Pancreas (tissue), 10 donors: ENCODE results near the gene ZSCAN31. TPM values are rescaled to one million over a fixed set of nuclear protein-coding genes. Genes with fewer than 3 reads are reported as not detected.
"Not testable (repeated sequence)": the region's sequence is repeated elsewhere in the genome, so short reads cannot be mapped to it uniquely, and the experiment has no call there.

Experiments used
- ATAC-seq, 4 donors: fragments of 200-7000 bp; cut with Tn5 transposase; one replicate each; pipeline versions ENCODE4 v1.8.0 to v1.9.1; 2020; ENCODE audit warnings: mild to moderate bottlenecking in 4 of 4, moderate library complexity in 4 of 4
- DNase-seq, 6 donors: peaks; one replicate each; pipeline ENCODE4 v3.0.0-alpha.2; 2020
- FAIRE-seq: peaks from 2 replicates; lab custom pipeline; 2012; peaks lifted over from hg19 to GRCh38; lab: Jason Lieb, UNC
- H3K27ac ChIP-seq, 4 donors: fragments of 200-600 bp; sonication (generic); 1 replicate in 3 of 4; 2 replicates in 1 of 4; pipeline versions ENCODE4 v1.5.0 to v1.8.0; 2020
- H3K27me3 ChIP-seq, 4 donors: fragments of 200-600 bp; one replicate each; pipeline ENCODE4 v1.8.0; 2021
- H3K36me3 ChIP-seq, 3 donors: fragments of 200-600 bp; sonication (generic) in 1 of 3; one replicate each; pipeline versions ENCODE4 v1.5.0 to v1.8.0; 2020 to 2021
- H3K4me1 ChIP-seq, 3 donors: fragments of 200-600 bp; one replicate each; pipeline ENCODE4 v1.8.0; 2021
- H3K4me3 ChIP-seq, 4 donors: fragments of 200-600 bp; sonication (generic) in 2 of 4; one replicate each; pipeline versions ENCODE4 v1.5.0 to v1.8.0; 2020 to 2021
- H3K9me3 ChIP-seq, 4 donors: fragments of 200-600 bp; one replicate each; pipeline ENCODE4 v1.8.0; 2021
- WGBS, 2 donors: extraction: QIAGEN DNeasy Blood & Tissue Kit; methylation state at CpG; one replicate each; pipeline ENCODE4 v1.1.7; 2013; 5-methylcytosine and 5-hydroxymethylcytosine counted together
- intact Hi-C, 3 donors: fragments of 100-400 bp; cut with DNase I; formaldehyde crosslinking; loops; one replicate each; pipeline versions ENCODE4 v1.11.1 to v1.14.2; 2022
- polyA plus RNA-seq, 2 donors: library from polyadenylated mRNA; stranded (reverse); fragments of 200-250 nt; gene quantifications; one replicate each; pipeline ENCODE4 v1.2.3, GENCODE V29; 2013
- total RNA-seq, 6 donors: library from RNA; stranded (reverse); fragmentation: NEBNext Ultra II Directional in 4 of 6; extraction: Animal tissue kit (Norgen Biotek cat#: 25700) in 4 of 6; gene quantifications; one replicate each; pipeline versions ENCODE4 v1.2.1 to v1.2.4, GENCODE V29; 2021 to 2023
- TF ChIP-seq, protein P1 (sequence below), 4 donors: fragments of 200-600 bp; sonication (generic) in 3 of 4; IDR thresholded peaks; one replicate each; pipeline versions ENCODE4 v1.5.0 to v1.8.0; 2021; ENCODE audit warnings: antibody characterized with exemption in 4 of 4
- donor health status: healthy with polysubstance abuse.
- donor health status: DM: no; HTN: no; CAD: no; lungs with moderate emphysema.
- donor health status: DM: no; HTN: no; CAD: no.
- donor health status: control.
- donor health status: control.
- donor health status: Bipolar disorder and iron deficiency.
- donor health status: DM: yes; HTN: yes; CAD: no.
- donor health status: DM: no; HTN: no; CAD: no.
- donor health status: DM: no; HTN: no; CAD: no.
- donor health status: DM: yes; HTN: yes; CAD: no.

The ZSCAN31 gene
- total and polyA plus RNA-seq, 8 donors = 4.4 to 13.2 (median 7.4) TPM

DNA sequence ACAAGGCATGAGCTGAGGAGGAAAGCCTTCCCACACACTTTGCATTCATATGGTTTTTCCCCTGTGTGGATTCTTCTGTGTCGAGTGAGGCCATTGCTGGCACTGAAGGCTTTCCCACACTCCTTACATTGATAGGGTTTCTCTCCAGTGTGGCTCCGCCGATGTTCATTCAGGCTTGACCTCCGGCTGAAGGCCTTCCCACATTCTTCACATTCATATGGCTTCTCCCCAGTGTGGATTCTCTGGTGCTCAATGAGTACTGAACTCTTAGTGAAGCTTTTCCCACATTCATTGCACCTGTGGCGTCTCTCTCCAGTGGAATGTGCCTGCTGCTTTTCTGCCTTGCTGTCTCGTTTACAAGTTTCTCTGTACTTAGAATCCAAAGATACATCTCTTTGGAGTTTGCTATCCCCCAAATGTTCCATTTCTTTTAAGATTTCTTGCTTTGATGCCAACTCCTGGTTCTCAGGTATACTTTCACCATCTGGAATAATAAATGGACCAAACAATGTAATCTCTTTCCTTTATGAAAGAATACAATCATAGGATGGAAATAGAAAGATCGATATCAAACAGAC is 9.5 kb downstream of the ZSCAN31 start:
- DNase-seq = no peak
- TF ChIP-seq, protein P1, sequence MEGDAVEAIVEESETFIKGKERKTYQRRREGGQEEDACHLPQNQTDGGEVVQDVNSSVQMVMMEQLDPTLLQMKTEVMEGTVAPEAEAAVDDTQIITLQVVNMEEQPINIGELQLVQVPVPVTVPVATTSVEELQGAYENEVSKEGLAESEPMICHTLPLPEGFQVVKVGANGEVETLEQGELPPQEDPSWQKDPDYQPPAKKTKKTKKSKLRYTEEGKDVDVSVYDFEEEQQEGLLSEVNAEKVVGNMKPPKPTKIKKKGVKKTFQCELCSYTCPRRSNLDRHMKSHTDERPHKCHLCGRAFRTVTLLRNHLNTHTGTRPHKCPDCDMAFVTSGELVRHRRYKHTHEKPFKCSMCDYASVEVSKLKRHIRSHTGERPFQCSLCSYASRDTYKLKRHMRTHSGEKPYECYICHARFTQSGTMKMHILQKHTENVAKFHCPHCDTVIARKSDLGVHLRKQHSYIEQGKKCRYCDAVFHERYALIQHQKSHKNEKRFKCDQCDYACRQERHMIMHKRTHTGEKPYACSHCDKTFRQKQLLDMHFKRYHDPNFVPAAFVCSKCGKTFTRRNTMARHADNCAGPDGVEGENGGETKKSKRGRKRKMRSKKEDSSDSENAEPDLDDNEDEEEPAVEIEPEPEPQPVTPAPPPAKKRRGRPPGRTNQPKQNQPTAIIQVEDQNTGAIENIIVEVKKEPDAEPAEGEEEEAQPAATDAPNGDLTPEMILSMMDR (IDR thresholded peaks at IDR 0.05) = no peak
- no peak overlapping the region for H3K4me3 ChIP-seq
- ATAC-seq = no peak
- H3K27me3 ChIP-seq = no peaks in the 10 kb centered on the region
- intact Hi-C loops = no loop called here
- FAIRE-seq = no peak
- no peak overlapping the region for H3K27ac ChIP-seq
- 96 to 97% methylated on average over 7 of the region's 7 CpGs for WGBS, 2 donors
- peaks cover 0 to 5% (median 0%) of the 10 kb centered on the region in 4 donors for H3K9me3 ChIP-seq
- peaks cover 10 to 25% (median 17%) of the 10 kb centered on the region in 3 donors for H3K36me3 ChIP-seq
- H3K4me1 ChIP-seq = no peaks in the 10 kb centered on the region

DNA sequence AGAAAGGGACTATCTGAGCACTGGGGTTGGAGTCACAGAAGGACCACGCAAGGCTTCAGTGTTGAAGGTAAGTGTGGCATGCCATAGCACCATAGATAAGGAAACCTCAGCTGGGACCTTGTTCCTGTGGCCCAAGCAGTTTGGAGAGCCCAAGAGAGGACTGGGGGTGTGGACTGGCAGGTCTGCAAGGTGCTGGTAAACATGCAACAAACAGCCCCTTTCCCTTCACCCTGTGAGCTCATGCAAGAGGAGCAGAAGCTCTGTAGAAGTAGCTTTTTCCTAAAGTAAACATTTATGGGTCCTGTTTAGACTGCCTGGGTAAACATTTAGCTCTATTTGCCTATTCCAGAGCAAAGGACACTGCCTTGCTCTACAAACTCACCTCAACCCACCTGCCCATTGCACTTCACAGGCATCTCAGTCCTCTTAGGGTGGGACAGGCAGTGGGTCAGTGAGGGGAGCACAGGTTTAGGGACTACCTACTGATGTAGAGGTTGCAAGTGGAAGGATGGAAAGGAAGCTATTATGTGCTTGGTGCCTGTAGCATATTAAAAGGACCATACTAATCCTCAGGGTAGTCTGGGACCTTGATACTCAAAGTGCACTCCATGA is 12.0 kb downstream of the ZSCAN31 start:
- Histone ChIP-seq H3K9me3 (peaks cover 0 to 5% (median 0%) of the 10 kb centered on the region in 4 donors), H3K4me1 (no peaks in the 10 kb centered on the region), H3K27me3 (no peaks in the 10 kb centered on the region), H3K36me3 (peaks cover 10 to 25% (median 17%) of the 10 kb centered on the region in 3 donors), H3K4me3 (no peak overlapping the region), H3K27ac (no peak overlapping the region)
- WGBS, 2 donors = 97 to 100% methylated on average over 1 of the region's 1 CpG
- TF ChIP-seq, protein P1 (IDR thresholded peaks at IDR 0.05) = no peak
- FAIRE-seq = no peak
- intact Hi-C loops = no loop called here
- DNase-seq = no peak
- ATAC-seq = no peak

DNA sequence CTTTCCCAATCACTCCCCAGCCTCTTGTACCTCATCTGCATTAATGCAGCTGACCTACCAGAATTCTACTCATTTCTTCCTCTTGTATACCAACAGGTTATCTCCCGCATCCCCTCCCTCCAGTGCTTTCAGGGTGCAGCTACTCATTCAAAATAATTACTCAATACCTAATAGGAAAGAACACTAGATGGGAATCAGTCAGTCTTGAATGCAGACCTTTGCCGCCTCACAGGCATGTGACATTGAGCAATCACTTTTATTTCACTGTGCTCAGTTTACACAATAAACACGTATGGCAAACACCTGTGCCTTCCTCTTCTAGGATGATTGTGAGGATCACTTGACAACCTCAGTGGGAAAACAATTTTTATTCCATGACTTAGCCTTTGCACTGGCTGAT is 13.3 kb downstream of the ZSCAN31 start:
- WGBS, 2 donors = 84 to 88% methylated on average over 3 of the region's 3 CpGs
- ATAC-seq = no peak
- no peak overlapping the region for H3K27ac ChIP-seq
- peaks cover 10 to 25% (median 17%) of the 10 kb centered on the region in 3 donors for H3K36me3 ChIP-seq
- no peak for FAIRE-seq
- H3K4me1 ChIP-seq = no peaks in the 10 kb centered on the region
- no peak overlapping the region for H3K4me3 ChIP-seq
- intact Hi-C loops = no loop called here
- TF ChIP-seq, protein P1 (IDR thresholded peaks at IDR 0.05) = no peak
- no peak for DNase-seq
- no peaks in the 10 kb centered on the region for H3K27me3 ChIP-seq
- H3K9me3 ChIP-seq = peaks cover 0 to 5% (median 0%) of the 10 kb centered on the region in 4 donors

- ATAC-seq, H3K9me3 ChIP-seq, H3K36me3 ChIP-seq, H3K27ac ChIP-seq, FAIRE-seq, H3K4me3 ChIP-seq, DNase-seq, H3K4me1 ChIP-seq, intact Hi-C loops, H3K27me3 ChIP-seq: not testable (repeated sequence)
- 91 to 93% methylated on average over 8 of the region's 8 CpGs for WGBS, 2 donors
Measured at GRCh38 chr6:28317866-28318265, 18.1 kb downstream of the ZSCAN31 start.

GRCh38 chr6:28315628-28316027 is 20.3 kb downstream of the ZSCAN31 start:
- no peak for ATAC-seq
- no peaks in the 10 kb centered on the region for H3K9me3 ChIP-seq
- WGBS, 2 donors = 83 to 84% methylated on average over 3 of the region's 3 CpGs
- H3K4me3 ChIP-seq = no peak overlapping the region
- intact Hi-C loops = no loop called here
- no peak for DNase-seq
- no peak for FAIRE-seq
- no peaks in the 10 kb centered on the region for H3K36me3 ChIP-seq
- TF ChIP-seq, protein P1 (IDR thresholded peaks at IDR 0.05) = no peak
- no peaks in the 10 kb centered on the region for H3K27me3 ChIP-seq
- H3K27ac ChIP-seq = no peak overlapping the region
- no peaks in the 10 kb centered on the region for H3K4me1 ChIP-seq
